HEK293T (cell line): ENCODE measurements around the gene MCF2L.

ENCODE experiments used
- ARNT ChIP-seq: fragments of 450-650 bp; IDR thresholded peaks from 2 replicates; pipeline ENCODE4 v1.6.1; 2017; ENCODE audit warnings: mild to moderate bottlenecking
- ZNF384 ChIP-seq: fragments of 450-650 bp; IDR thresholded peaks from 2 replicates; pipeline ENCODE4 v1.6.1; 2016

DNA sequence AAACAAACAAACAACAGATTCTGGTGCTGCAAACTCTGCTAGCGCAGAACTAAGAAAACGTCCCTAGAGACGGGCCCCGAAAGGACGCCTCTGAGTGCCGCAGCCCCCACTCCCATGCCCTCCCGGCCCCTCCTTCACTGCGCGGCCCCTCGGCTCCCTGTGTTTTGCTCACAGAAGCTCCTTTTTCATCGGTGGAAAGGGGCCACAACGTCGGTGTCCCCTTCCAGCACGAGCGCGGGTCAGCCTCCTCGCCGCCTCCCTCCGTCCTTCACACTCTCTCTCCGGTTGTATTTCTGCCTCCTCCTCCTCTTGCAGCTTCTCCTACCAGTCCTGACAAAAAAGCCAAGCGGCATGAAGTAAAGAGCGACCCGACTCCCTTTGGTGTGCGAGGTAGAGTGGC, 121.8 kb downstream of the MCF2L start:
- TF ChIP-seq ZNF384: no peak
- TF ChIP-seq ARNT: no peak
